Neural cell (in vitro differentiated cells): Measurements from ENCODE around the gene WDR70.

Source experiments
- CTCF ChIP-seq: fragments of 450-650 bp; IDR thresholded peaks from 2 replicates; pipeline ENCODE4 v1.5.1; 2014; ENCODE audit warnings: antibody characterized with exemption, mild to moderate bottlenecking, moderate library complexity; ENCODE audit not compliant: poor library complexity, severe bottlenecking
- EP300 ChIP-seq: fragments of 450-650 bp; conservative IDR thresholded peaks from 2 replicates; pipeline ENCODE4 v1.6.1; 2014; ENCODE audit warnings: antibody characterized with exemption, mild to moderate bottlenecking, moderate library complexity; ENCODE audit not compliant: poor library complexity, severe bottlenecking
- EZH2 ChIP-seq: fragments of 200-600, 300-800 bp; shearing (Covaris generic), sonication (generic); IDR thresholded peaks from 2 replicates; pipeline ENCODE4 v1.6.1; 2014; ENCODE audit warnings: antibody characterized with exemption, low read length, borderline replicate concordance, mild to moderate bottlenecking; ENCODE audit not compliant: insufficient read depth, poor library complexity, severe bottlenecking
- POLR2AphosphoS5 ChIP-seq: IDR thresholded peaks from 2 replicates; pipeline ENCODE4 v1.6.1; 2012

- no peak for TF ChIP-seq CTCF
- no peak for TF ChIP-seq POLR2AphosphoS5
- no peak for TF ChIP-seq EZH2
- TF ChIP-seq EP300 = no peak
Measured at GRCh38 chr5:37641933-37642332, 262.8 kb downstream of the WDR70 start.
